Hepatocyte (in vitro differentiated cells): ENCODE measurements around the gene LIME1.

ENCODE experiments used
- EZH2 ChIP-seq: fragments of 200-600 bp; sonication (generic); IDR thresholded peaks from 2 replicates; pipeline ENCODE4 v1.6.1; 2016; ENCODE audit warnings: antibody characterized with exemption, mild to moderate bottlenecking, borderline replicate concordance
- TF ChIP-seq, protein P1 (sequence below): fragments of 200-600 bp; sonication (generic); IDR thresholded peaks from 2 replicates; pipeline ENCODE4 v1.5.1; 2016; ENCODE audit warnings: antibody characterized with exemption, mild to moderate bottlenecking; ENCODE audit not compliant: poor library complexity

DNA sequence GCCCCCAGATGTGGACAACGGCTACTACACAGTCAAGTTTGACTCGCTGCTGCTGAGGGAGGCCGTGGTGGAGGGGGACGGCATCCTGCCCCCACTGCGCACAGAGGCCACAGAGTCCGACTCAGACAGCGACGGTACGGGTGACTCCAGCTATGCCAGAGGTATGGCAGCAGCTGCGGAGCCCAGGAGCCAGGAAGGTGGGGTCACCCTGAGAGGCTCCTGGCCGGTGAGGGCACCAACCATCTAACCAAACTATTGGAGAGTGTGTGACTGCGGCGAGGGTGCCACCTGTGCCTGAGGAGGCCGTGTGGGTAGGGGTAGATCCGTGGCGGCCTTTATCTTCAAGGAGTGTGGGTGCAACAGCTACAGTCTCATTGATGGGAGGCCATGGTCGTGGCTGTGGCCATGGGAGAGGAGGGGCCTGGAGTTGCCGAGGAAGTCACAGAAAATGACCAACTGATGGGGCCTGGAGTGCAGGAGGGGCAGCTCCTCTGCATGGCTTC, 2.8 kb upstream of the LIME1 start:
- no peak for TF ChIP-seq EZH2
- TF ChIP-seq, protein P1, sequence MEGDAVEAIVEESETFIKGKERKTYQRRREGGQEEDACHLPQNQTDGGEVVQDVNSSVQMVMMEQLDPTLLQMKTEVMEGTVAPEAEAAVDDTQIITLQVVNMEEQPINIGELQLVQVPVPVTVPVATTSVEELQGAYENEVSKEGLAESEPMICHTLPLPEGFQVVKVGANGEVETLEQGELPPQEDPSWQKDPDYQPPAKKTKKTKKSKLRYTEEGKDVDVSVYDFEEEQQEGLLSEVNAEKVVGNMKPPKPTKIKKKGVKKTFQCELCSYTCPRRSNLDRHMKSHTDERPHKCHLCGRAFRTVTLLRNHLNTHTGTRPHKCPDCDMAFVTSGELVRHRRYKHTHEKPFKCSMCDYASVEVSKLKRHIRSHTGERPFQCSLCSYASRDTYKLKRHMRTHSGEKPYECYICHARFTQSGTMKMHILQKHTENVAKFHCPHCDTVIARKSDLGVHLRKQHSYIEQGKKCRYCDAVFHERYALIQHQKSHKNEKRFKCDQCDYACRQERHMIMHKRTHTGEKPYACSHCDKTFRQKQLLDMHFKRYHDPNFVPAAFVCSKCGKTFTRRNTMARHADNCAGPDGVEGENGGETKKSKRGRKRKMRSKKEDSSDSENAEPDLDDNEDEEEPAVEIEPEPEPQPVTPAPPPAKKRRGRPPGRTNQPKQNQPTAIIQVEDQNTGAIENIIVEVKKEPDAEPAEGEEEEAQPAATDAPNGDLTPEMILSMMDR, result no peak
